Activated CD4-positive, alpha-beta memory T cell treated with anti-CD3 and anti-CD28 coated beads, Interleukin-2, amount 10 ng/mL, durations not matched to agents 7 days and 5 days (primary cell): ENCODE results near the gene HCK. TPM values are rescaled to one million over a fixed set of nuclear protein-coding genes. Genes with fewer than 3 reads are reported as not detected.

Experiments
- CTCF ChIA-PET: fragments of 350-600 bp; sonication (Branson Sonifier 250); formaldehyde crosslinking; loops from one replicate; lab custom pipeline; 2021; ENCODE audit warnings: antibody characterized with exemption, inconsistent platforms; lab: Charles Lee
- POLR2A ChIA-PET: fragments of 350-600 bp; sonication (Branson Sonifier 250); formaldehyde crosslinking; loops from one replicate; lab custom pipeline; 2021; ENCODE audit warnings: antibody characterized with exemption; lab: Charles Lee
- DNase-seq: peaks from one replicate; pipeline ENCODE4 v3.0.0-alpha.2; 2020
- H3K27ac Mint-ChIP-seq: one replicate; pipeline ENCODE4 v1.8.0; 2021; ENCODE audit warnings: mild to moderate bottlenecking, mixed read lengths
- H3K27me3 Mint-ChIP-seq: one replicate; pipeline ENCODE4 v1.8.0; 2021; ENCODE audit warnings: mixed read lengths
- H3K36me3 Mint-ChIP-seq: one replicate; pipeline ENCODE4 v1.8.0; 2021; ENCODE audit warnings: low read depth, mixed read lengths
- H3K4me1 Mint-ChIP-seq: one replicate; pipeline ENCODE4 v1.8.0; 2021; ENCODE audit warnings: mixed read lengths
- H3K4me3 Mint-ChIP-seq: one replicate; pipeline ENCODE4 v1.8.0; 2021; ENCODE audit warnings: mild to moderate bottlenecking, mixed read lengths
- H3K9me3 Mint-ChIP-seq: one replicate; pipeline ENCODE4 v1.8.0; 2021; ENCODE audit warnings: mixed read lengths
- total RNA-seq, 2 experiments: library from RNA; stranded (reverse); gene quantifications; one replicate each; pipeline ENCODE4 v1.2.3, GENCODE V29; 2021

Gene HCK
- total RNA-seq, 2 experiments from 2014 or later = 0.10 to 0.35 TPM

DNA sequence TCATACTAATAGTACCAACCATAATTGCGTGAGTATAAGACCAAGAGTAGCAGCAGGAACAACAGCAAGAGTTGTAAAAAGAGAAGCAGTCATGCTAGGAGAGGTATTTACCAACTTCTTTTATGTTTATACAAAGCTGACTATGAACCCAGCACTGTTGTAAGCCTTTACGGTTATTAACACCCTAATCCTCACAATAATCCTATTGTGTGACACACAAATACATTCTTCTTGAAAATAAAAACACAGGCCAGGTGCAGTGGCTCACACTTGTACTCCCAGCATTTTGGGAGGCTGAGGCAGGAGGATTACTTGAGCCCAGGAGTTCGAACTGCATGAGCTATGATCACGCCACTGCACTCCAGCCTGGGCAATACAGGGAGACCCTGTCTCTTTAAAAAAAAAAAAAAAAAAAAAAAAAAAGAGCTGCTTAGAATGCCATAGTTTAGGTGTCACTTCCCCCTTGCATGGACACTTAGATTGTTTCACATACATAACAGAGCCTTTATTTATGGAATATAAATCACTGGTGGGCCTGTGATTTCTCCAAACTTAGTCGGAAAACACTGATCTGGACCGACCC, 20.2 kb downstream of the HCK start:
- ChIA-PET CTCF (no interaction called here), POLR2A (no interaction called here)
- H3K27ac Mint-ChIP-seq = no peak overlapping the region
- no peaks in the 10 kb centered on the region for H3K36me3 Mint-ChIP-seq
- H3K27me3 Mint-ChIP-seq = peaks cover 7% of the 10 kb centered on the region
- no peak overlapping the region for H3K4me3 Mint-ChIP-seq
- peaks cover 21% of the 10 kb centered on the region for H3K4me1 Mint-ChIP-seq
- no peak for DNase-seq
- H3K9me3 Mint-ChIP-seq = no peaks in the 10 kb centered on the region

DNA sequence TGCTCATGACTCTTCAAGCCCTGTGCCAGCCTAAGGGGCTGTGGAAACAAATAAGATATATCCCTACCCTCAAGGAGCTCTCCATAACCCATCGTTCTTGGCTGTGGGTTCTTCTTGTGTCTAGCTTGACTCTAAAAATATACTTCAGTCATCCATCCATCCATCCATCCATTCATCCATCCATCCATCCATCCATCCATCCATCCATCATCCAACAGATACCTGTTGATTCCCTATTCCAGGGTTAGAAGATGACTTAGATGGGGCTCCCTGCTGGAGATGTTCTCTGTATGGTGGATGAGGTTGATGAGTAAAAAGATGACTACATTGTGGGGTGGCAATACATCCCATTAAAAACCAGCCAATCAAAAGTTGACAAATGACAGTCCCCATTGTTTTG, 23.5 kb downstream of the HCK start:
- H3K4me3 Mint-ChIP-seq = no peak overlapping the region

DNA sequence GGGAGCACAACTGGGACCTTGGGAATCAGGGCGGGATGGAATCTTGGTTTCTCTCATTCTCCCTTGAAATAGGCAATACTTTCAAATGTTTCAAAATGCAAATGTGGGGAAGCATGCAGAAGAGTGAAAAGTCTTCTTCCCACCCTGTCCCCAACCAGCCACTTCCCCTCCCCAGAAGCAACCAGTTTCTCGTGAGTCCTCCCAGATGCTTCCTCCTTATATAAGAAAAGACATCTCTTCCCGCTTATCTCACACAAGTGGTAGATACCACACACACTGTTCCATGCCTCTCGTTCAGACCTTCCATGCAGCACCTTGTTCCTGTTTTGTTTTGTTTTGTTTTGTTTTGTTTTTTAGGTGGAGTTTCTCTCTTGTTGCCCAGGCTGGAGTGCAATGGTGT, 25.1 kb downstream of the HCK start:
- Mint-ChIP-seq H3K4me1 (no peaks in the 10 kb centered on the region), H3K27ac (no peak overlapping the region), H3K4me3 (no peak overlapping the region), H3K27me3 (peaks cover 3% of the 10 kb centered on the region), H3K36me3 (no peaks in the 10 kb centered on the region), H3K9me3 (no peaks in the 10 kb centered on the region)
- DNase-seq = no peak
- POLR2A ChIA-PET = no interaction called here
- CTCF ChIA-PET = no interaction called here

More for the DNA sequence above, 23.5 kb downstream of the HCK start:
- CTCF ChIA-PET = no interaction called here
- POLR2A ChIA-PET = no interaction called here
- no peaks in the 10 kb centered on the region for H3K9me3 Mint-ChIP-seq
- H3K27ac Mint-ChIP-seq = no peak overlapping the region
- no peak for DNase-seq
- H3K27me3 Mint-ChIP-seq = peaks cover 3% of the 10 kb centered on the region
- no peaks in the 10 kb centered on the region for H3K36me3 Mint-ChIP-seq
- peaks cover 2% of the 10 kb centered on the region for H3K4me1 Mint-ChIP-seq

DNA sequence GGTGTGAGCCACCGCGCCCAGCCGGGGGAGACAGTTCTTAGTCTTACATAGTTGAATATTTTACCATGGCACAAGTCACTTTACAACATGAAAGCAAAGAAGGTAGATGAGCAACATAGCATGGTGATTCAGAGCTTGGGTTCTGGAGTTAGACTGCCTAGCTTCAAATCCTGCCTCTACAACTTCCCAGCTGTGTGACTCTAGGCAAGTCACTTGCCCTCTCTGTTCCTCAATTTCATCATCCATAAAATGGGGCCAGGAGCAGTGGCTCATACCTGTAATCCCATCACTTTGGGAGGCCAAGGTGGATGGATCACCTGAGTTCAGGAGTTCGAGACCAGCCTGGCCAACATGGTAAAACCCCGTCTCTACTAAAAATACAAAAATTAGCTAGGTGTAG, 26.3 kb downstream of the HCK start:
- no peak overlapping the region for H3K27ac Mint-ChIP-seq
- no peaks in the 10 kb centered on the region for H3K9me3 Mint-ChIP-seq
- peaks cover 4% of the 10 kb centered on the region for H3K27me3 Mint-ChIP-seq
- no peaks in the 10 kb centered on the region for H3K4me1 Mint-ChIP-seq
- no peaks in the 10 kb centered on the region for H3K36me3 Mint-ChIP-seq
- no peak for DNase-seq
- H3K4me3 Mint-ChIP-seq = no peak overlapping the region
- ChIA-PET POLR2A (no interaction called here), CTCF (no interaction called here)

DNA sequence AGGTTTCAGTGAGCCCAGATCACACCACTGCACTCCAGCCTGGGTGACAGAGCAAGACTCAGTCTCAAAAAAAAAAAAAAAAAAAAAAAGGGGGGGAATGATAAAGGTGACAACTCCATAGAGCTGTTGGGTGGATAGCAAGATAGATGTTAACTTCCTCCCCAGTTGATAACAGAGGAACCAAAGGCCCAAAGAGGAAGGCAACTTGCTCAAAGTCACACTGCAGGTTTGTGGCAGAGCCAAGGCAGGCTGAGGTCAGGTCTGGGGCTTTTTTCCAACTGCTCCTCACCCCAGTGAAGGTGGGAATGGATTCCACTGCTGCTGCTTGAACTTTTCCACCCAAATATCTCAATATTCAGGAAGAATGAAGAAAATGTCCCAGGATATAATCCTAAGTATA, 26.7 kb downstream of the HCK start:
- no peak overlapping the region for H3K27ac Mint-ChIP-seq
- peaks cover 6% of the 10 kb centered on the region for H3K27me3 Mint-ChIP-seq
- no peaks in the 10 kb centered on the region for H3K9me3 Mint-ChIP-seq
- no peaks in the 10 kb centered on the region for H3K4me1 Mint-ChIP-seq
- H3K4me3 Mint-ChIP-seq = no peak overlapping the region
- no peaks in the 10 kb centered on the region for H3K36me3 Mint-ChIP-seq
- ChIA-PET POLR2A (no interaction called here), CTCF (interaction anchor here (0.7 to 0.9 kb wide), 2 partner anchors 47 to 274 kb away, joined by 3 to 4 read pairs; no protein-coding TSS in a partner anchor)
- DNase-seq = no peak

DNA sequence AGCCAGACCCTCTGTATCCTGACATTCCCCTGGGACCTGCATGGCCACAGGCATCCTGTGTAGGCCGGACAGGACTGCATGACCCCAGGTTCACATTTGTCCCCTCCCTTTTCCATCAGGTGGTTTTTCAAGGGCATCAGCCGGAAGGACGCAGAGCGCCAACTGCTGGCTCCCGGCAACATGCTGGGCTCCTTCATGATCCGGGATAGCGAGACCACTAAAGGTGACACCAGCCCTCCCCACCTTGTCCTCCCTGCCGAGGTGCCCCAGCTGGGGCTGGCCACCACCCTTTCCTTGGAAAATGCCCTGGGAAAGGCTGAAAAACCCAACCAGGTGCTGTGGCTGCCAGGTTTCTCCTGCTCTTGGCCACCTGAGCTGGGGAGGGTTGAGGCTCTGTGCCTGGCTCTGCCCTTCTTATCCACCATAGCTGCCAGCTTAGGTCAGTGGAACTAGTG, 27.6 kb downstream of the HCK start:
- POLR2A ChIA-PET = no interaction called here
- Mint-ChIP-seq H3K9me3 (no peaks in the 10 kb centered on the region), H3K36me3 (no peaks in the 10 kb centered on the region), H3K27me3 (peaks cover 8% of the 10 kb centered on the region), H3K4me3 (no peak overlapping the region), H3K4me1 (no peaks in the 10 kb centered on the region), H3K27ac (no peak overlapping the region)
- no peak for DNase-seq
- CTCF ChIA-PET = no interaction called here

DNA sequence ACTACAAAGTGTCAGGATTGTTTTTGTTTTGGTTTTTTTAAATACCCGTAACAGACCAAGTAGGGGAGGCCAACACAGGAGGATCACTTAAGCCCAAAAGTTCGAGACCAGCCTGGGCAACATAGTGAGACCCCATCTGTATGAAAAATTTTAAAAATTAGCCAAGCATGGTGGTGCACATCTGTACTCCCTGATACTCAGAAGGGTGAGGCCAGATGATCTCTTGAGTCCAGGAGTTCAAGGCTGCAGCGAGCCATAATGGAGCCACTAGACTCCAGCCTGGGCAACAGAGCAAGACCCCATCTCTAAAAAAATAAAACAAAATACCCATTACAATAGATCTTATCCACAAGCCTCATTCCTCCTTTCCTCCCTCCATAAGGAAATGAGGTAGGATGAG, 28.7 kb downstream of the HCK start:
- no peaks in the 10 kb centered on the region for H3K9me3 Mint-ChIP-seq
- H3K27ac Mint-ChIP-seq = no peak overlapping the region
- H3K4me3 Mint-ChIP-seq = no peak overlapping the region
- no peaks in the 10 kb centered on the region for H3K4me1 Mint-ChIP-seq
- ChIA-PET POLR2A (no interaction called here), CTCF (no interaction called here)
- H3K27me3 Mint-ChIP-seq = peaks cover 9% of the 10 kb centered on the region
- no peaks in the 10 kb centered on the region for H3K36me3 Mint-ChIP-seq
- DNase-seq = no peak

DNA sequence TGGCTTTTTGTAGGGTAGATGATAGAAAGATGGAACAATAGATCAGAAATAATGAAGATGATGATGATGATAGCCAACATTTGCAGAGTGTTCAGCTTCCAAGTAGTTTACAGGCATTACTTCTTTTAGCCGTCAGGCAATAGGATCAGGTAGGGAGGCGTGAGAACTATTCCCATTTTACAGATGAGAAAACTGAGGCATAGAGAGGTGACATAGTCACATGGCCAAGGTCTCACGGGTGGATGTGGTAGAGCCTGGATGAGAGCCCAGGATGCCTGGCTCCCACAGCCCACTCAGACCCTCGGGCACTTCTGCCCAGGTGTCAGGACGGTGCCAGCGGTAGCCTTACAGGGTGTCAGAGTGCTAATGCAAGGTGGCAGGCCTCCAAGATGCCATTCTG, 31.4 kb downstream of the HCK start:
- DNase-seq = no peak
- CTCF ChIA-PET = no interaction called here
- no peak overlapping the region for H3K4me3 Mint-ChIP-seq
- H3K9me3 Mint-ChIP-seq = no peaks in the 10 kb centered on the region
- no peak overlapping the region for H3K27ac Mint-ChIP-seq
- H3K4me1 Mint-ChIP-seq = peaks cover 2% of the 10 kb centered on the region
- no peaks in the 10 kb centered on the region for H3K36me3 Mint-ChIP-seq
- H3K27me3 Mint-ChIP-seq = peaks cover 11% of the 10 kb centered on the region
- POLR2A ChIA-PET = no interaction called here

DNA sequence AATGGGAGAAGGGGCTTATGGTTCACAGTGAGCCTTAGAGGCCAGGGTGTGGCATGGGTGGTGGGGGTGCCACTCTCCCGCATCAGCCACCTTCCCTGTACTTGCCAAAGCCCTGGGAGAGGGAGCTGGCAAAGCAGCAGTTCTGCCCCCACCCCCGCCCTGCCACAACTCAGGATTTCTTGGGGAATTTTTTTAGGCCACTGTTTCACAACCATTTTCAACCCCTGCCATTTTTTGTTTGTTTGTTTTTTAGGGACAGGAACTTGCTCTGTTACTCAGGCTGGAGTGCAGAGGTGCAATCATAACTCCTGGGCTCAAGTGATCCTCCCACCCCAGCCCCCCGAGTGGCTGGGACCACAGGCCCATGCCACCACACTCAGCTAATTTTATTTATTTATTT, 35.0 kb downstream of the HCK start:
- ChIA-PET CTCF (interaction anchor here (2.1 kb wide), 1 partner anchor 56 kb away, joined by 6 read pairs; no protein-coding TSS in a partner anchor), POLR2A (no interaction called here)
- DNase-seq = no peak
- H3K4me3 Mint-ChIP-seq = no peak overlapping the region
- H3K27me3 Mint-ChIP-seq = peaks cover 11% of the 10 kb centered on the region
- no peak overlapping the region for H3K27ac Mint-ChIP-seq
- peaks cover 2% of the 10 kb centered on the region for H3K4me1 Mint-ChIP-seq
- no peaks in the 10 kb centered on the region for H3K36me3 Mint-ChIP-seq
- no peaks in the 10 kb centered on the region for H3K9me3 Mint-ChIP-seq

DNA sequence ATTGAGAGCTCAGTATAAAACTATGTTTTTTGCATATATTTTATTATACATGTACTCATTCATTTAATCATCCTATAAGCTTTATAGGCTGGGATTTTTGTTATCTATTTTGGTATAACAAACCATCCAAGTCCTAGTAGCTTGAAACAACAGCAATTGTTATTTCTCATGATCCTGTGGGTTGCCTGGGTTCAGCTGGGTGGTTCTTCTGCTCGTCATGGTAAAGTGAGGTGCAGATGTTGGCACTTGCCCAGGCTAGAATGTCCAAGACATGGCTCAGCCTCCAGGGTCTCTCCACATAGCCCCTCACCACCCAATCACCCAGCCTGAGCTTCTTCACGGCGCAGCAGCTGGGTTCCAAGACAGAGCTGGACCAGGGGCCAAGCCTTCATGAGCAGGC, 36.7 kb downstream of the HCK start:
- Mint-ChIP-seq H3K4me1 (peaks cover 2% of the 10 kb centered on the region), H3K9me3 (no peaks in the 10 kb centered on the region), H3K27me3 (peaks cover 16% of the 10 kb centered on the region), H3K27ac (no peak overlapping the region), H3K4me3 (no peak overlapping the region), H3K36me3 (no peaks in the 10 kb centered on the region)
- ChIA-PET CTCF (interaction anchor here (0.9 to 2.1 kb wide), 3 partner anchors 16 to 242 kb away, joined by 3 to 6 read pairs (median 3); no protein-coding TSS in a partner anchor), POLR2A (no interaction called here)
- DNase-seq = no peak

DNA sequence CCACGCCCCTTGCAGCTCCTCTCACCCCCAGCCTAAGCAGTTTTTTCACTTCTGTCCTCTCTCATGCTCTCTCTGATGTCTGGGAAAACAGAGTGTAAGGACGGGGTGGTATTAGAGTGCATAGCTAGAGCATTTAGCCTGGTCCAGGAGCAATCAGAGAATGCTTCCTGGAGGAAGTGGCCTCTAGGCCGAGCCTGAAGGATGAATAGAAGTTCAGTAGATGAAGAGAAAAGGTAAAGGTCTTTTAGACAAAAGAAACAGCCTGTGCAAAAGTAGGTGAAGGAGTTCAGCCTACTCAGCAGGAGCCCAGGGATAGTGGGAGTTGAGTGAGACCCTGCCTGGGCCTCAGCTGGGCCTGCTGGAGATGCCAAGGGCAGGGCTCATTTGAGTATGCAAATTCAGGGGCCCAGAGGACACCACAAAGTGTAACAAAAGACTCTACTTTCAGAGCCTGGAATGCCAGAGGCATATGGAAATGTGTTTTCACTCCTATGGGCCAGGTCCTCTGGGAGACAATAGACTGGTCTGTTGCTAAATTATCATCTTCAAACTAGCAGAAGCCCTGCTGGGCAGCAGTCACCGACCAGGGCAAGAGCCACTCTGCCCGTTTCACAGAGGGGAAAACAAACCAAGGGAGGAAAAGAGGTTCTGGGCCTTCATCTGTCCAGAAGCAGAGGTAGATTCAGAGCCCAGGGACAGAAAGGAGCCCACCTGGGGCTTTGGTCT, 37.8 kb downstream of the HCK start:
- Mint-ChIP-seq H3K4me1 (peaks cover 2% of the 10 kb centered on the region), H3K27me3 (peaks cover 17% of the 10 kb centered on the region), H3K27ac (no peak overlapping the region), H3K9me3 (no peaks in the 10 kb centered on the region), H3K4me3 (no peak overlapping the region), H3K36me3 (no peaks in the 10 kb centered on the region)
- ChIA-PET CTCF (interaction anchor here (1.2 to 4.2 kb wide), 7 partner anchors 8 to 267 kb away, joined by 3 to 35 read pairs (median 10); partner anchors contain the start of gene PDRG1), POLR2A (no interaction called here)
- DNase-seq = no peak

DNA sequence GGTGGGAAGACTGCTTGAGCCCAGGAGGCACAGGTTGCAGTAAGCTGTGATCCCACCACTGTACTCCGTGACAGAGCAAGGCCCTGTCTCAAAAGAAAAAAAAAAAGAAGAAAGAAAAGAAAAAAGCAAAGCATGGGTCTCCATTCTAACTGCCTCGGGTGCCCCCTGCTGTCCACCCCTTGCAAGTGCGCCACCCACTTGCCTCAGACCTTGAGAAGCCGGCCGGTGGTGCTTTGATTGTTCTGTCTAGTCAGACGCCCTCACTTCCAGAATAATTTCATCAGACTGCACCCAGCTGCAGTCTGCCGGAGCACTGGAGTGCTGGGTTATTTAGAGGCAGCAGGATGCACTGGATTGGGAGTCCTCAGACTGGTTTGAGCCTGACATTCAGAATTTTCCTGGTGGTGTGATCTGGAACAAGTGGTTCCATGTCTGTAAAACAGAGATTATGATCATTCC, 39.9 kb downstream of the HCK start:
- POLR2A ChIA-PET = interaction anchor here (0.9 kb wide), 1 partner anchor 17 kb away, joined by 3 read pairs; the partner anchor contains the start of gene TM9SF4
- H3K4me1 Mint-ChIP-seq = no peaks in the 10 kb centered on the region
- CTCF ChIA-PET = interaction anchor here (0.6 to 4.2 kb wide), 18 partner anchors 9 to 721 kb away, joined by 3 to 35 read pairs (median 4); partner anchors contain the start of gene TM9SF4
- peaks cover 15% of the 10 kb centered on the region for H3K27me3 Mint-ChIP-seq
- H3K36me3 Mint-ChIP-seq = no peaks in the 10 kb centered on the region
- peak; percentile 80 for DNase-seq
- no peaks in the 10 kb centered on the region for H3K9me3 Mint-ChIP-seq
- H3K27ac Mint-ChIP-seq = no peak overlapping the region
- no peak overlapping the region for H3K4me3 Mint-ChIP-seq

DNA sequence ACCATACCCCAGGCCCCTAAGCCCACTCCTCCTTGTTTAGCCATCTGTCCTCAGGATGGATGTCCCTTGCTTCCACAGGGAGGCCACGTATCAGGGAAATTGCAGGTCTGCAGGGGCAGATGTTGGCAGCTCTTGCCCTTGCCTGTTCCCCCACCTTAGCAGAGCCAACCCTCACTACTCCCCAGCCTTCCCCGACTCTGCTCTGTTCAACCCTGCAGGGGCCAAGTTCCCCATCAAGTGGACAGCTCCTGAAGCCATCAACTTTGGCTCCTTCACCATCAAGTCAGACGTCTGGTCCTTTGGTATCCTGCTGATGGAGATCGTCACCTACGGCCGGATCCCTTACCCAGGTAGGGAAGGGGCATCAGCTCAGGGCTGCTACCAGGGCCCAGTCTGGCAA, 46.7 kb downstream of the HCK start:
- ChIA-PET CTCF (interaction anchor here (1.1 kb wide), 1 partner anchor 252 kb away, joined by 3 read pairs; no protein-coding TSS in a partner anchor), POLR2A (no interaction called here)
- H3K4me1 Mint-ChIP-seq = no peaks in the 10 kb centered on the region
- H3K4me3 Mint-ChIP-seq = no peak overlapping the region
- no peak for DNase-seq
- no peak overlapping the region for H3K27ac Mint-ChIP-seq
- H3K36me3 Mint-ChIP-seq = no peaks in the 10 kb centered on the region
- peaks cover 22% of the 10 kb centered on the region for H3K27me3 Mint-ChIP-seq
- no peaks in the 10 kb centered on the region for H3K9me3 Mint-ChIP-seq
